A549 (cell line): Measurements from ENCODE around the gene MRTFB.

Source experiments
- CHD4 ChIP-seq: fragments of 200-600 bp; sonication (generic); IDR thresholded peaks from 2 replicates; pipeline ENCODE4 v1.6.1; 2016; ENCODE audit warnings: antibody characterized with exemption, mild to moderate bottlenecking, borderline replicate concordance
- CTCF ChIP-seq: fragments of >200 bp; sonication (Bioruptor Twin); formaldehyde crosslinking; IDR thresholded peaks from 3 replicates; pipeline ENCODE4 v1.5.1; 2016
- HOXA7 ChIP-seq: fragments of 250-450 bp; sonication (Bioruptor Pico); IDR thresholded peaks from 2 replicates; pipeline ENCODE4 v1.5.0; 2020; ENCODE audit warnings: mild to moderate bottlenecking, moderate library complexity
- JUNB ChIP-seq: fragments of >200 bp; sonication (Bioruptor Twin); formaldehyde crosslinking; IDR thresholded peaks from 2 replicates; pipeline ENCODE4 v1.6.1; 2016
- KDM1A ChIP-seq: fragments of 200-600 bp; sonication (generic); IDR thresholded peaks from 2 replicates; pipeline ENCODE4 v1.6.1; 2016; ENCODE audit warnings: low read depth, mild to moderate bottlenecking
- MAX ChIP-seq: IDR thresholded peaks from 2 replicates; pipeline ENCODE4 v1.6.1; 2012
- POLR2A ChIP-seq: IDR thresholded peaks from 2 replicates; pipeline ENCODE4 v1.6.1; 2012; ENCODE audit warnings: mild to moderate bottlenecking, low read length
- RAD21 ChIP-seq, 2 experiments: fragments of >200 bp in 1 of 2; sonication (Bioruptor Twin) in 1 of 2; formaldehyde crosslinking in 1 of 2; IDR thresholded peaks in 1 of 2; conservative IDR thresholded peaks in 1 of 2; 2 replicates in 1 of 2; 3 replicates in 1 of 2; pipeline ENCODE4 v1.6.1; 2012 to 2018; ENCODE audit warnings: inconsistent platforms in 1 of 2
- RARB ChIP-seq: fragments of 250-450 bp; sonication (Bioruptor Pico); IDR thresholded peaks from 2 replicates; pipeline ENCODE4 v1.8.0; 2021; ENCODE audit warnings: mild to moderate bottlenecking, moderate library complexity
- TF ChIP-seq, protein P1 (sequence below): fragments of 200-600 bp; sonication (generic); IDR thresholded peaks from 2 replicates; pipeline ENCODE4 v1.6.1; 2016; ENCODE audit warnings: antibody characterized with exemption, mild to moderate bottlenecking, moderate library complexity

GRCh38 chr16:14283786-14284185 lies 212.7 kb downstream of the MRTFB start:
- TF ChIP-seq MAX (no peak), CTCF (no peak), POLR2A (no peak), JUNB (no peak), CHD4 (no peak), KDM1A (no peak), HOXA7 (CRISPR knock-in tag) (no peak), RAD21 (conservative IDR thresholded peaks at IDR 0.05 in 1 of 2, IDR thresholded peaks at IDR 0.05 in 1 of 2) (no peak), RARB (CRISPR knock-in tag) (no peak)
- TF ChIP-seq, protein P1, sequence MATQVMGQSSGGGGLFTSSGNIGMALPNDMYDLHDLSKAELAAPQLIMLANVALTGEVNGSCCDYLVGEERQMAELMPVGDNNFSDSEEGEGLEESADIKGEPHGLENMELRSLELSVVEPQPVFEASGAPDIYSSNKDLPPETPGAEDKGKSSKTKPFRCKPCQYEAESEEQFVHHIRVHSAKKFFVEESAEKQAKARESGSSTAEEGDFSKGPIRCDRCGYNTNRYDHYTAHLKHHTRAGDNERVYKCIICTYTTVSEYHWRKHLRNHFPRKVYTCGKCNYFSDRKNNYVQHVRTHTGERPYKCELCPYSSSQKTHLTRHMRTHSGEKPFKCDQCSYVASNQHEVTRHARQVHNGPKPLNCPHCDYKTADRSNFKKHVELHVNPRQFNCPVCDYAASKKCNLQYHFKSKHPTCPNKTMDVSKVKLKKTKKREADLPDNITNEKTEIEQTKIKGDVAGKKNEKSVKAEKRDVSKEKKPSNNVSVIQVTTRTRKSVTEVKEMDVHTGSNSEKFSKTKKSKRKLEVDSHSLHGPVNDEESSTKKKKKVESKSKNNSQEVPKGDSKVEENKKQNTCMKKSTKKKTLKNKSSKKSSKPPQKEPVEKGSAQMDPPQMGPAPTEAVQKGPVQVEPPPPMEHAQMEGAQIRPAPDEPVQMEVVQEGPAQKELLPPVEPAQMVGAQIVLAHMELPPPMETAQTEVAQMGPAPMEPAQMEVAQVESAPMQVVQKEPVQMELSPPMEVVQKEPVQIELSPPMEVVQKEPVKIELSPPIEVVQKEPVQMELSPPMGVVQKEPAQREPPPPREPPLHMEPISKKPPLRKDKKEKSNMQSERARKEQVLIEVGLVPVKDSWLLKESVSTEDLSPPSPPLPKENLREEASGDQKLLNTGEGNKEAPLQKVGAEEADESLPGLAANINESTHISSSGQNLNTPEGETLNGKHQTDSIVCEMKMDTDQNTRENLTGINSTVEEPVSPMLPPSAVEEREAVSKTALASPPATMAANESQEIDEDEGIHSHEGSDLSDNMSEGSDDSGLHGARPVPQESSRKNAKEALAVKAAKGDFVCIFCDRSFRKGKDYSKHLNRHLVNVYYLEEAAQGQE: no peak
